Measurements from ENCODE around the gene SAMD3. TPM values are rescaled to one million over a fixed set of nuclear protein-coding genes. Genes with fewer than 3 reads are reported as not detected.

SAMD3 gene
- total and polyA plus RNA-seq, 2 of the 8 experiments (the other 6 are each of a cell fraction or from before 2014, with no cell fraction given) = 1.8 to 1.9 TPM

GRCh38 chr6:130233330-130233729 lies 10.6 kb upstream of the SAMD3 start:
- H2BK12ac ChIP-seq (ENCODE audit: low read depth, low read length) = no peak overlapping the region
- no peak overlapping the region for H4K5ac ChIP-seq (ENCODE audit: insufficient read length, low read depth, low read length)
- no peaks in the 10 kb centered on the region for H3K36me3 ChIP-seq (ENCODE audit: control insufficient read depth in 2 of 4, insufficient read depth in 4 of 4, low read length in 3 of 4)
- no peak overlapping the region for H3K4me3 ChIP-seq (ENCODE audit: extremely low read depth in 1 of 4, insufficient read depth in 2 of 4, low read depth in 3 of 4, low read length in 4 of 4)
- DNase-seq (ENCODE audit: low read depth in 1 of 2, low spot score in 2 of 2) (no peak), FAIRE-seq (peak; percentile 74)
- no peak overlapping the region for H3K27ac ChIP-seq (ENCODE audit: low read depth, low read length)
- WGBS, 2 experiments (ENCODE audit: extremely low coverage in 1 of 2, insufficient coverage in 1 of 2, insufficient read length in 1 of 2, insufficient replicate concordance in 2 of 2, low coverage in 1 of 2, low lambda C conversion rate in 2 of 2, missing lambda C conversion rate in 1 of 2) = 60% methylated on average over 3 of the region's 3 CpGs; no CpG with 5 or more reads in 1 of the 2 experiments
- no peaks in the 10 kb centered on the region for H3K79me1 ChIP-seq (ENCODE audit: low read depth, low read length)
- peaks cover 0 to 3% (median 0%) of the 10 kb centered on the region in 4 experiments; a peak in 1 of 7 replicates for H3K4me1 ChIP-seq (replicated peaks in 1 of 4; ENCODE audit: control insufficient read depth in 3 of 4, insufficient read depth in 4 of 4, low read length in 3 of 4)
- no peak overlapping the region for H3K14ac ChIP-seq (ENCODE audit: insufficient read length)
- TF ChIP-seq, protein P1, sequence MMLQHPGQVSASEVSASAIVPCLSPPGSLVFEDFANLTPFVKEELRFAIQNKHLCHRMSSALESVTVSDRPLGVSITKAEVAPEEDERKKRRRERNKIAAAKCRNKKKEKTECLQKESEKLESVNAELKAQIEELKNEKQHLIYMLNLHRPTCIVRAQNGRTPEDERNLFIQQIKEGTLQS (IDR thresholded peaks at IDR 0.05; ENCODE audit: insufficient read depth, low read depth, low read length) = no peak
- TF ChIP-seq CEBPB (IDR thresholded peaks at IDR 0.05; ENCODE audit: low read depth, low read length) = no peak
- TF ChIP-seq ZNF274 (IDR thresholded peaks at IDR 0.05; ENCODE audit: borderline replicate concordance, extremely low read depth, low read length) = no peak
- no peak for TF ChIP-seq SIRT6 (IDR thresholded peaks at IDR 0.05; ENCODE audit: low read length)
- no peak for TF ChIP-seq CHD1 (IDR thresholded peaks at IDR 0.05; ENCODE audit: low read depth, low read length)
- no peaks in the 10 kb centered on the region for H3K9me3 ChIP-seq (ENCODE audit: insufficient read depth in 2 of 2, low read depth in 1 of 2, low read length in 1 of 2)
- CTCF ChIA-PET (ENCODE audit: partially characterized antibody) = interaction anchor here (1.0 to 1.5 kb wide), 2 partner anchors 10 to 48 kb away, joined by 3 to 4 read pairs; no protein-coding TSS in a partner anchor
- no peaks in the 10 kb centered on the region for H3K23me2 ChIP-seq (ENCODE audit: low read depth, low read length)
- no peak overlapping the region for H2BK5ac ChIP-seq (ENCODE audit: low read depth, low read length)
- no peak overlapping the region for H3K4me2 ChIP-seq (ENCODE audit: insufficient read depth in 1 of 2, low read depth in 2 of 2, low read length in 2 of 2)
- H2BK20ac ChIP-seq (ENCODE audit: low read length) = no peak overlapping the region
- no peak overlapping the region for H2AK5ac ChIP-seq (ENCODE audit: low read depth, low read length)
- H4K8ac ChIP-seq (ENCODE audit: extremely low read depth, insufficient read depth, low read length) = no peak overlapping the region
- no peaks in the 10 kb centered on the region for H3K79me2 ChIP-seq (ENCODE audit: control insufficient read depth in 1 of 2, insufficient read depth in 2 of 2, low read length in 2 of 2)
- H2BK120ac ChIP-seq (replicated peaks; ENCODE audit: low read depth, low read length) = no peak overlapping the region
- no peak overlapping the region for H2AFZ ChIP-seq (ENCODE audit: low read length)
- H3K56ac ChIP-seq (replicated peaks; ENCODE audit: insufficient read length, low read depth, low read length) = no peak overlapping the region
- H2BK15ac ChIP-seq (ENCODE audit: low read length) = no peak overlapping the region
- no peak overlapping the region for H3K23ac ChIP-seq (ENCODE audit: insufficient read length)
- no peaks in the 10 kb centered on the region for H3K27me3 ChIP-seq (replicated peaks in 1 of 4; ENCODE audit: control insufficient read depth in 3 of 4, extremely low read depth in 1 of 4, insufficient read depth in 3 of 4, low read length in 3 of 4)
- H3K9ac ChIP-seq (replicated peaks in 1 of 4; ENCODE audit: extremely low read depth in 1 of 4, low read depth in 3 of 4, low read length in 3 of 4) = no peak overlapping the region
- H4K20me1 ChIP-seq (replicated peaks in 1 of 2; ENCODE audit: control insufficient read depth in 1 of 2, insufficient read depth in 2 of 2, low read length in 2 of 2) = no peaks in the 10 kb centered on the region
- H4K91ac ChIP-seq (replicated peaks; ENCODE audit: insufficient read length, low read length) = no peak overlapping the region
- POLR2A ChIA-PET (ENCODE audit: partially characterized antibody) = interaction anchor here (0.5 kb wide), 1 partner anchor 55 kb away, joined by 3 read pairs; no protein-coding TSS in a partner anchor
- H3K18ac ChIP-seq (ENCODE audit: extremely low read depth, low read length) = no peak overlapping the region
- H3K4ac ChIP-seq (replicated peaks; ENCODE audit: insufficient read length, low read depth, low read length) = no peak overlapping the region

Data from H1 (cell line).